Neural progenitor cell (in vitro differentiated cells): Measurements from ENCODE around the gene HDAC11. TPM values are rescaled to one million over a fixed set of nuclear protein-coding genes. Genes with fewer than 3 reads are reported as not detected.

Experiments used
- DNase-seq: peaks from one replicate; pipeline ENCODE4 v3.0.0-alpha.2; 2016; ENCODE audit warnings: low spot score
- H2AFZ ChIP-seq: fragments of 200-600 bp; sonication (generic); replicated peaks from 2 replicates; pipeline ENCODE4 v1.6.1; 2016; ENCODE audit warnings: antibody characterized with exemption
- H3F3A ChIP-seq: fragments of 200-600 bp; sonication (generic); 2 replicates; pipeline ENCODE4 v1.6.1; 2016; ENCODE audit warnings: antibody characterized with exemption, low read depth
- H3K27ac ChIP-seq: fragments of 200-600 bp; sonication (generic); 2 replicates; pipeline ENCODE4 v1.5.1; 2016; ENCODE audit warnings: mild to moderate bottlenecking
- H3K27me3 ChIP-seq: fragments of 200-600 bp; sonication (generic); 2 replicates; pipeline ENCODE4 v1.6.1; 2016; ENCODE audit warnings: mild to moderate bottlenecking, moderate library complexity
- H3K36me3 ChIP-seq: fragments of 200-600 bp; sonication (generic); 2 replicates; pipeline ENCODE4 v1.5.1; 2016
- H3K4me1 ChIP-seq: fragments of 200-600 bp; sonication (generic); 2 replicates; pipeline ENCODE4 v1.6.1; 2016; ENCODE audit warnings: mixed run types
- H3K4me2 ChIP-seq: fragments of 200-600 bp; sonication (generic); 2 replicates; pipeline ENCODE4 v1.6.1; 2016
- H3K4me3 ChIP-seq: fragments of 200-600 bp; sonication (generic); 2 replicates; pipeline ENCODE4 v1.5.1; 2016
- H3K79me2 ChIP-seq: fragments of 200-600 bp; sonication (generic); 2 replicates; pipeline ENCODE4 v1.6.1; 2016; ENCODE audit warnings: low read depth
- H3K9ac ChIP-seq: fragments of 200-600 bp; sonication (generic); 2 replicates; pipeline ENCODE4 v1.6.1; 2016
- H3K9me3 ChIP-seq: fragments of 200-600 bp; sonication (generic); 2 replicates; pipeline ENCODE4 v1.5.1; 2016; ENCODE audit warnings: low read depth
- H4K20me1 ChIP-seq: fragments of 200-600 bp; sonication (generic); 2 replicates; pipeline ENCODE4 v1.6.1; 2016; ENCODE audit warnings: low read depth
- H3K27ac Mint-ChIP-seq: 3 replicates; pipeline ENCODE4 v1.8.0; 2021; ENCODE audit warnings: mixed read lengths
- H3K27me3 Mint-ChIP-seq: 2 replicates; pipeline ENCODE4 v1.8.0; 2022; ENCODE audit warnings: low read depth, mild to moderate bottlenecking, inconsistent platforms, moderate library complexity, mixed read lengths; ENCODE audit not compliant: insufficient read depth
- H3K36me3 Mint-ChIP-seq: 3 replicates; pipeline ENCODE4 v1.8.0; 2021; ENCODE audit warnings: mixed read lengths
- H3K4me1 Mint-ChIP-seq: 3 replicates; pipeline ENCODE4 v1.8.0; 2021; ENCODE audit warnings: mixed read lengths
- H3K4me3 Mint-ChIP-seq: 3 replicates; pipeline ENCODE4 v1.8.0; 2021; ENCODE audit warnings: mild to moderate bottlenecking, moderate library complexity, mixed read lengths
- H3K9me3 Mint-ChIP-seq: 3 replicates; pipeline ENCODE4 v1.8.0; 2020; ENCODE audit warnings: mixed read lengths
- CTCF ChIP-seq: fragments of 200-600 bp; sonication (generic); IDR thresholded peaks from 2 replicates; pipeline ENCODE4 v1.5.1; 2017; ENCODE audit warnings: antibody characterized with exemption, mild to moderate bottlenecking
- EZH2 ChIP-seq: fragments of 200-600 bp; sonication (generic); IDR thresholded peaks from 2 replicates; pipeline ENCODE4 v1.6.1; 2017; ENCODE audit warnings: antibody characterized with exemption, mild to moderate bottlenecking, moderate library complexity
- EZH2phosphoT487 ChIP-seq: fragments of 200-600 bp; sonication (generic); IDR thresholded peaks from 2 replicates; pipeline ENCODE4 v1.6.1; 2017; ENCODE audit warnings: antibody characterized with exemption
- total RNA-seq: library from RNA; depleted of rRNA; stranded (reverse); fragments of >200 nt; gene quantifications from 2 replicates; pipeline ENCODE4 v1.2.3, GENCODE V29; 2015; ENCODE audit warnings: low replicate concordance

HDAC11 gene
- total RNA-seq, 1 donor from 2014 or later: 4.8 TPM

- Histone ChIP-seq H3K36me3 (no peaks in the 10 kb centered on the region), H3K27me3 (no peaks in the 10 kb centered on the region), H4K20me1 (no peaks in the 10 kb centered on the region), H3K4me2 (no peak overlapping the region), H3K9ac (no peak overlapping the region), H3K4me3 (no peak overlapping the region), H2AFZ (no peak overlapping the region), H3K27ac (no peak overlapping the region), H3K79me2 (no peaks in the 10 kb centered on the region), H3K9me3 (no peaks in the 10 kb centered on the region), H3F3A (no peaks in the 10 kb centered on the region), H3K4me1 (peaks cover 7% of the 10 kb centered on the region)
- Mint-ChIP-seq H3K4me1 (peaks cover 25% of the 10 kb centered on the region), H3K9me3 (peaks cover 5% of the 10 kb centered on the region), H3K36me3 (no peaks in the 10 kb centered on the region), H3K4me3 (no peak overlapping the region), H3K27ac (no peak overlapping the region), H3K27me3 (peaks cover 9% of the 10 kb centered on the region)
- DNase-seq: no peak
- TF ChIP-seq EZH2 (no peak), CTCF (no peak), EZH2phosphoT487 (no peak)
Measured at GRCh38 chr3:13516760-13517135, 36.6 kb downstream of the HDAC11 start.

GRCh38 chr3:13517253-13517977, 37.3 kb downstream of the HDAC11 start:
- Histone ChIP-seq H3K9me3 (no peaks in the 10 kb centered on the region), H3K27me3 (no peaks in the 10 kb centered on the region), H3K27ac (no peak overlapping the region), H3K4me2 (no peak overlapping the region), H4K20me1 (no peaks in the 10 kb centered on the region), H3F3A (no peaks in the 10 kb centered on the region), H3K4me3 (no peak overlapping the region), H3K9ac (no peak overlapping the region), H3K36me3 (no peaks in the 10 kb centered on the region), H3K4me1 (peaks cover 7% of the 10 kb centered on the region), H2AFZ (no peak overlapping the region), H3K79me2 (no peaks in the 10 kb centered on the region)
- Mint-ChIP-seq H3K27ac (no peak overlapping the region), H3K4me3 (no peak overlapping the region), H3K9me3 (peaks cover 6% of the 10 kb centered on the region), H3K27me3 (peaks cover 7% of the 10 kb centered on the region), H3K36me3 (no peaks in the 10 kb centered on the region), H3K4me1 (peaks cover 23% of the 10 kb centered on the region)
- TF ChIP-seq EZH2phosphoT487: no peak
- TF ChIP-seq EZH2: no peak
- TF ChIP-seq CTCF: no peak
- DNase-seq: no peak

- DNase-seq: no peak
- Mint-ChIP-seq H3K9me3 (peaks cover 6% of the 10 kb centered on the region), H3K27me3 (peaks cover 7% of the 10 kb centered on the region), H3K4me1 (peaks cover 17% of the 10 kb centered on the region), H3K4me3 (no peak overlapping the region), H3K36me3 (no peaks in the 10 kb centered on the region), H3K27ac (peak overlapping the region; percentile 83)
- H3K79me2 ChIP-seq: no peaks in the 10 kb centered on the region
- H3K4me2 ChIP-seq: no peak overlapping the region
- no peaks in the 10 kb centered on the region for H4K20me1 ChIP-seq
- no peak overlapping the region for H2AFZ ChIP-seq
- H3F3A ChIP-seq: no peaks in the 10 kb centered on the region
- TF ChIP-seq CTCF (no peak), EZH2 (no peak), EZH2phosphoT487 (no peak)
- no peak overlapping the region for H3K9ac ChIP-seq
- H3K27ac ChIP-seq: no peak overlapping the region
- H3K4me1 ChIP-seq: peaks cover 5% of the 10 kb centered on the region
- no peaks in the 10 kb centered on the region for H3K27me3 ChIP-seq
- H3K36me3 ChIP-seq: no peaks in the 10 kb centered on the region
- H3K9me3 ChIP-seq: no peaks in the 10 kb centered on the region
- no peak overlapping the region for H3K4me3 ChIP-seq
Measured at GRCh38 chr3:13518516-13518953, 38.4 kb downstream of the HDAC11 start.
